ENCODE results near the gene RBL2.
"Not testable (repeated sequence)": the region's sequence is repeated elsewhere in the genome, so short reads cannot be mapped to it uniquely, and the experiment has no call there.

Gene RBL2

GRCh38 chr16:53506254-53506653, 72.0 kb downstream of the RBL2 start:
- peak; percentile 26 for DNase-seq

- DNase-seq, result no peak
These were observed 73.4 kb downstream of the RBL2 start for GRCh38 chr16:53507464-53508179.

GRCh38 chr16:53509906-53510703, 75.8 kb downstream of the RBL2 start:
- DNase-seq, result peak; percentile 77

- DNase-seq, result no peak
These were observed 76.4 kb downstream of the RBL2 start for GRCh38 chr16:53510704-53511070.

- peak; percentile 38 for DNase-seq
These were observed 76.8 kb downstream of the RBL2 start for GRCh38 chr16:53511084-53511402.

GRCh38 chr16:53511403-53512280, 77.4 kb downstream of the RBL2 start:
- peak; percentile 42 for DNase-seq

GRCh38 chr16:53512795-53513194, 78.5 kb downstream of the RBL2 start:
- DNase-seq, result not testable (repeated sequence)

- DNase-seq, result no peak
These were observed 81.0 kb downstream of the RBL2 start for GRCh38 chr16:53515259-53515658.

GRCh38 chr16:53515811-53516210, 81.5 kb downstream of the RBL2 start:
- DNase-seq, result no peak

- no peak for DNase-seq
These were observed 83.6 kb downstream of the RBL2 start for GRCh38 chr16:53517851-53518250.

GRCh38 chr16:53518550-53519416, 84.5 kb downstream of the RBL2 start:
- DNase-seq, result peak; percentile 80

GRCh38 chr16:53519417-53520091, 85.3 kb downstream of the RBL2 start:
- DNase-seq, result no peak

- no peak for DNase-seq
These were observed 89.0 kb downstream of the RBL2 start for GRCh38 chr16:53523126-53523804.

GRCh38 chr16:53523971-53524548, 89.8 kb downstream of the RBL2 start:
- DNase-seq, result no peak

GRCh38 chr16:53528797-53529196, 94.5 kb downstream of the RBL2 start:
- DNase-seq, result no peak

GRCh38 chr16:53529513-53529912, 95.2 kb downstream of the RBL2 start:
- DNase-seq, result no peak

GRCh38 chr16:53530046-53530445, 95.8 kb downstream of the RBL2 start:
- no peak for DNase-seq

- no peak for DNase-seq
These were observed 96.5 kb downstream of the RBL2 start for GRCh38 chr16:53530741-53531140.

GRCh38 chr16:53534206-53534605, 99.9 kb downstream of the RBL2 start:
- no peak for DNase-seq

GRCh38 chr16:53537626-53538025, 103.4 kb downstream of the RBL2 start:
- DNase-seq, result no peak

GRCh38 chr16:53539346-53539745, 105.1 kb downstream of the RBL2 start:
- not testable (repeated sequence) for DNase-seq
